Common myeloid progenitor, CD34-positive (primary cell): ENCODE data around the gene MIEN1.

Experiments
- CTCF ChIA-PET: fragments of 350-600 bp; sonication (Branson Sonifier 250); formaldehyde crosslinking; loops from one replicate; lab custom pipeline; 2021; ENCODE audit warnings: antibody characterized with exemption; lab: Charles Lee
- POLR2A ChIA-PET: fragments of 350-600 bp; sonication (Branson Sonifier 250); formaldehyde crosslinking; loops from one replicate; lab custom pipeline; 2021; ENCODE audit warnings: antibody characterized with exemption; lab: Charles Lee
- DNase-seq, 3 donors: peaks; one replicate each; pipeline versions ENCODE4 v3.0.0 to v3.0.0-alpha.2; 2013
- H3K27ac ChIP-seq, 2 experiments: 1 replicate in 1 of 2; 2 replicates in 1 of 2; pipeline ENCODE4 v1.7.0; 2013; ENCODE audit warnings: inconsistent platforms in 2 of 2, low read length in 2 of 2, mild to moderate bottlenecking in 2 of 2, low read depth in 1 of 2, moderate library complexity in 1 of 2; ENCODE audit not compliant: severe bottlenecking in 2 of 2, insufficient read depth in 1 of 2, poor library complexity in 1 of 2
- H3K27me3 ChIP-seq, 5 experiments: replicated peaks in 2 of 5; 1 replicate in 3 of 5; 2 replicates in 2 of 5; pipeline versions ENCODE4 v1.6.1 to v1.7.0; 2013; ENCODE audit warnings: low read length in 4 of 5, mild to moderate bottlenecking in 2 of 5, moderate library complexity in 2 of 5, inconsistent platforms in 1 of 5; ENCODE audit not compliant: insufficient read depth in 5 of 5, control insufficient read depth in 4 of 5
- H3K36me3 ChIP-seq, 4 experiments: 1 replicate in 2 of 4; 2 replicates in 2 of 4; pipeline versions ENCODE4 v1.6.1 to v1.7.0; 2013; ENCODE audit warnings: low read length in 3 of 4, control low read depth in 1 of 4, mild to moderate bottlenecking in 1 of 4; ENCODE audit not compliant: control insufficient read depth in 4 of 4, insufficient read depth in 4 of 4
- H3K4me1 ChIP-seq, 4 experiments: 1 replicate in 3 of 4; 2 replicates in 1 of 4; pipeline versions ENCODE4 v1.6.1 to v1.7.1; 2013; ENCODE audit warnings: low read length in 3 of 4, mild to moderate bottlenecking in 3 of 4, control low read depth in 1 of 4, inconsistent platforms in 1 of 4, moderate library complexity in 1 of 4; ENCODE audit not compliant: control insufficient read depth in 4 of 4, insufficient read depth in 4 of 4; ENCODE audit errors: control extremely low read depth in 1 of 4
- H3K4me3 ChIP-seq, 7 experiments: 1 replicate in 4 of 7; 2 replicates in 3 of 7; pipeline versions ENCODE4 v1.5.1 to v1.7.0; 2013; ENCODE audit warnings: mild to moderate bottlenecking in 7 of 7, low read length in 6 of 7, moderate library complexity in 6 of 7, inconsistent platforms in 2 of 7, low read depth in 2 of 7, control low read depth in 1 of 7; ENCODE audit not compliant: insufficient read depth in 4 of 7, control insufficient read depth in 1 of 7; ENCODE audit errors: extremely low read depth in 1 of 7
- H3K9me3 ChIP-seq, 5 experiments: 1 replicate in 4 of 5; 2 replicates in 1 of 5; pipeline versions ENCODE4 v1.6.1 to v1.7.1; 2013; ENCODE audit warnings: low read length in 4 of 5, mild to moderate bottlenecking in 2 of 5, inconsistent platforms in 1 of 5, low read depth in 1 of 5, moderate library complexity in 1 of 5; ENCODE audit not compliant: control insufficient read depth in 4 of 5, insufficient read depth in 2 of 5; ENCODE audit errors: control extremely low read depth in 1 of 5
- WGBS: methylation state at CpG from one replicate; pipeline ENCODE4 v1.1.5; 2013; ENCODE audit not compliant: insufficient coverage; 5-methylcytosine and 5-hydroxymethylcytosine counted together

Gene MIEN1

GRCh38 chr17:39706921-39707337 lies 23.4 kb downstream of the MIEN1 start:
- ChIA-PET CTCF (no interaction called here), POLR2A (no interaction called here)
- DNase-seq = no peak
- Histone ChIP-seq H3K4me1 (peaks cover 0 to 5% (median 0%) of the 10 kb centered on the region in 4 experiments), H3K4me3 (no peak overlapping the region), H3K36me3 (no peaks in the 10 kb centered on the region), H3K9me3 (no peaks in the 10 kb centered on the region), H3K27ac (no peak overlapping the region), H3K27me3 (peaks cover 0 to 7% (median 2%) of the 10 kb centered on the region in 5 experiments)
- 79% methylated on average over 6 of the region's 7 CpGs for WGBS

- Histone ChIP-seq H3K36me3 (no peaks in the 10 kb centered on the region), H3K27ac (no peak overlapping the region), H3K27me3 (peaks cover 0 to 12% (median 7%) of the 10 kb centered on the region in 5 experiments), H3K4me3 (no peak overlapping the region), H3K9me3 (no peaks in the 10 kb centered on the region), H3K4me1 (peaks cover 0 to 5% (median 0%) of the 10 kb centered on the region in 4 experiments)
- CTCF ChIA-PET = no interaction called here
- DNase-seq = no peak
- WGBS = 93% methylated on average over 5 of the region's 8 CpGs
- POLR2A ChIA-PET = no interaction called here
Observed at GRCh38 chr17:39706383-39706782, 23.9 kb downstream of the MIEN1 start.

GRCh38 chr17:39705786-39706348 lies 24.5 kb downstream of the MIEN1 start:
- Histone ChIP-seq H3K27me3 (peaks cover 0 to 18% (median 12%) of the 10 kb centered on the region in 5 experiments), H3K4me3 (no peak overlapping the region), H3K36me3 (no peaks in the 10 kb centered on the region), H3K4me1 (peaks cover 0 to 5% (median 0%) of the 10 kb centered on the region in 4 experiments), H3K27ac (no peak overlapping the region), H3K9me3 (no peaks in the 10 kb centered on the region)
- 98% methylated on average over 12 of the region's 12 CpGs for WGBS
- CTCF ChIA-PET = no interaction called here
- POLR2A ChIA-PET = no interaction called here
- DNase-seq = no peak

DNA sequence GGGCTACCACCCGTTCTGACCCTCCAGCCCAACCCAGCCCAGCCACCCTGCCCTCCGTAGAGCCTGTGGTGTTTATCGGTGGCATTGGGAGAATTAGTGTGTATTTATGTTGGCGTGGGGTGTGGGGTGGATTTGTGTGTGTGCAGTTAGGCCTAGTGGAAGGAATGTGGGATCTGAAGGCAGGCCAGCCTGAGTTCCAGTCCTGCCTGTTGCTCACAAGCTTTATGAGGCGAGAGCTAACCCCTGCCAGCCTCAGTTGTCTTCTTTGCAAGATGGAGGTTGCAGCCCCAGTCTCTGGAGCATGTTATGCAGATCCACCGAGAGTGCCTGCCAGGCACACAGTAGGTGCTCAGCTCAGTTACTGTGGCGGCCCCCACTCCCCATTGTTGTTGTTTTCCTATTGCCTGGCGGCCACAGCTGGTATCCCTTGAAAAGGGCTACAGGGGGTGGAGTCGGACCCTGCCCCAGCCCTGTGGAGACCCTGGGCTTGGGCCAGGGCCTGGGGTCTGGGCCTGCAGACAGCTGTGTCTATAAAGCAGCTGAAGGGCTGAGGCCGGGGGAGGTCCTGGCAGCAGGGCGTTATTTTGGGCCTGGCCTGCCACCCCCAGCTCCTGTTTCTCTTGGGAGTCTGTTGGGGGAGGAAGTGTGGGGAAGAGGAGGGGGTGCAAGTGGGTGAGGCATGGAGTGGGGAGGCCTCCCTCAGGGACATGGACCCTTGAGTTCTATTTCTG lies 25.3 kb downstream of the MIEN1 start:
- Histone ChIP-seq H3K27me3 (peaks cover 0 to 26% (median 12%) of the 10 kb centered on the region in 5 experiments), H3K36me3 (no peaks in the 10 kb centered on the region), H3K9me3 (no peaks in the 10 kb centered on the region), H3K27ac (no peak overlapping the region), H3K4me3 (no peak overlapping the region), H3K4me1 (peaks cover 0 to 9% (median 7%) of the 10 kb centered on the region in 4 experiments)
- CTCF ChIA-PET = interaction anchor here (0.9 kb wide), 1 partner anchor 10 kb away, joined by 3 read pairs; no protein-coding TSS in a partner anchor
- POLR2A ChIA-PET = interaction anchor here (0.7 kb wide), 1 partner anchor 14 kb away, joined by 4 read pairs; no protein-coding TSS in a partner anchor
- no peak for DNase-seq
- 100% methylated on average over 7 of the region's 11 CpGs for WGBS

DNA sequence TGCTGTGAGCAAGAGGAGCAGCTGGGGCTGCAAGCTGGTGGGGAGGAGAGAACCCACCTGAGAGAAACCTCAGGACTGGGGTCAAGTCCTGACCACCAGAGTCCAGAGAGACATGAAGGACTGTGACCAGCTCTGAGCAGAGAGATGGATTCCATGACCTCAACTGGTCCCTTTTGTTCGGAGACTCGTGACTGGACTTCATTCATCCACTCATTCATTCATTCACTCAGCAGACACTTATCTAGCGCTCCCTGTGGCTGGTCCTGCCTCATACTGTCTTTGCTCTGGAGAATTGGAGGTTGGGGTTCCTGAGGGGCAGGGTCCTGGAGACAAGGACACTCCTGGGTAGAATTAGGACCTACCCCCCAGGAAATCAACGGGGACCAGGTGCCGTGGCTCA lies 26.4 kb downstream of the MIEN1 start:
- Histone ChIP-seq H3K4me3 (no peak overlapping the region), H3K27ac (no peak overlapping the region), H3K36me3 (no peaks in the 10 kb centered on the region), H3K27me3 (peaks cover 0 to 36% (median 14%) of the 10 kb centered on the region in 5 experiments), H3K9me3 (no peaks in the 10 kb centered on the region), H3K4me1 (peaks cover 0 to 11% (median 10%) of the 10 kb centered on the region in 4 experiments)
- no peak for DNase-seq
- POLR2A ChIA-PET = no interaction called here
- CTCF ChIA-PET = no interaction called here
- WGBS = 82% methylated on average over 1 of the region's 5 CpGs

DNA sequence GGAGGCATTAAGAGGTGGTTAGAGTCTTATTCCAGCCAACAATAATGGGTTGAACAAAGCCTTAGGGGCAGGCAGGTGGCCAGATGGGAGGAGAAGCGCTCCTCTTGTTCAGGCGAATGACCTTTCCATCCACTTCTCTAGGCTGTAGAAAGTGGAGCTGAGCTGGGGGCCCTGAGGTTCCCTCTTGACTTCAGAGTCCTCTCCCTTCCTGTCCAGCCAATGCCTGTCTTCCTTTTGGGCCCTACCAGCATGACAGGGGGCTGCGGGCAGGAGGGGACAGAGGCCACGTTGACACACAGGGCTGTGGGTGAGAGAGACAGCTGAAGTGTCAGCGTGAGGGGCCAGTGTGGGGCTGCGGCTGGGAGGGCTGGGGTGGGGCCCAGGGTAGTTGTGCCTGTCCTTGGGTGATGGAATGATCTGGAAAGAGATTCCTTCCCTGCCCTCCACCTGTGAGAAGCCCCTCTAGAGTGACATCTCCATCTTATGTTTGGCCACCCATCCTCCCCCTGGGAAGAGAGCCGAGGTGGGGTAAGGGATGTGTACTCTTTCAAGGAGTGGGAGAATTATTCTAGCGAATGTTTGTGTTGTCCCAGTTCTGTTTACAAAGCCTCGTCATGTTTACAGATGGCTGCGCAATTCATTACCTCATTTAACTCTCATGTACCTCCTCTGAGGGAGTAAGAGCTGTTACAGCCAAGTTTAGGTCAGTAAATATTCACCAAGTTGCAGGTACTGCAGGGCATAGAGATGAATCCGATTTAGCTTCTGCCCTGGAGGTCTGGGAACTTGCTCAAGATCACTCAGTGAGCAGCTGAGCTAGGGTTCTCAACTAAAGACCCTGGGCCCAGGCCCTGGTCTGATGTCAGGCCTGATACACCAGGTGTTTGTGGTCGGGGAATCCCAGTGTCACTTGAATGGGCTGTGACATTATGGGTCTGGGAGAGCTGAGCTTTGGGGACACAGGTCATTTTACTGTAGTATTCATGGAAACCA lies 27.1 kb downstream of the MIEN1 start:
- H3K27ac ChIP-seq = no peak overlapping the region
- WGBS = 98% methylated on average over 5 of the region's 12 CpGs
- no peak for DNase-seq
- ChIA-PET CTCF (no interaction called here), POLR2A (no interaction called here)
- no peaks in the 10 kb centered on the region for H3K36me3 ChIP-seq
- H3K9me3 ChIP-seq = no peaks in the 10 kb centered on the region
- H3K4me1 ChIP-seq = peaks cover 0 to 11% (median 10%) of the 10 kb centered on the region in 4 experiments
- no peak overlapping the region for H3K4me3 ChIP-seq
- peaks cover 0 to 40% (median 14%) of the 10 kb centered on the region in 5 experiments for H3K27me3 ChIP-seq
